ENCODE measurements around the gene UBE2QL1.

Gene UBE2QL1

GRCh38 chr5:6419340-6419852, 29.3 kb upstream of the UBE2QL1 start:
- Histone ChIP-seq H2AFZ (ENCODE audit: low read depth, low read length, severe bottlenecking) (no peak overlapping the region), H3K9me3 (ENCODE audit: insufficient read depth, low read length) (no peaks in the 10 kb centered on the region), H3K4me2 (ENCODE audit: low read depth, low read length, poor library complexity, severe bottlenecking) (no peak overlapping the region), H3K9me2 (replicated peaks; ENCODE audit: insufficient read depth, low read length) (no peaks in the 10 kb centered on the region), H3F3A (ENCODE audit: insufficient read depth) (no peaks in the 10 kb centered on the region), H3K36me3 (ENCODE audit: low read length) (no peaks in the 10 kb centered on the region), H3K79me2 (ENCODE audit: insufficient read depth, low read length) (no peaks in the 10 kb centered on the region), H4K20me1 (ENCODE audit: low read depth, low read length) (no peaks in the 10 kb centered on the region), H3K27me3 (ENCODE audit: low read length) (no peaks in the 10 kb centered on the region), H3K9ac (ENCODE audit: low read length) (no peak overlapping the region), H3K4me3 (ENCODE audit: insufficient read depth, low read length, poor library complexity, severe bottlenecking) (no peak overlapping the region), H3K27ac (ENCODE audit: low read depth, low read length) (no peak overlapping the region)
- no peak for TF ChIP-seq EZH2phosphoT487 (conservative IDR thresholded peaks at IDR 0.05; ENCODE audit: low read length)
- no peak for TF ChIP-seq CTCF (IDR thresholded peaks at IDR 0.05; ENCODE audit: insufficient read depth, low read length, poor library complexity, severe bottlenecking)

- Histone ChIP-seq H3F3A (ENCODE audit: insufficient read depth) (no peaks in the 10 kb centered on the region), H3K9me2 (replicated peaks; ENCODE audit: insufficient read depth, low read length) (no peaks in the 10 kb centered on the region), H3K9ac (ENCODE audit: low read length) (no peak overlapping the region), H4K20me1 (ENCODE audit: low read depth, low read length) (no peaks in the 10 kb centered on the region), H3K4me3 (ENCODE audit: insufficient read depth, low read length, poor library complexity, severe bottlenecking) (no peak overlapping the region), H3K36me3 (ENCODE audit: low read length) (no peaks in the 10 kb centered on the region), H3K9me3 (ENCODE audit: insufficient read depth, low read length) (no peaks in the 10 kb centered on the region), H3K4me2 (ENCODE audit: low read depth, low read length, poor library complexity, severe bottlenecking) (no peak overlapping the region), H3K27me3 (ENCODE audit: low read length) (no peaks in the 10 kb centered on the region), H3K79me2 (ENCODE audit: insufficient read depth, low read length) (no peaks in the 10 kb centered on the region), H3K27ac (ENCODE audit: low read depth, low read length) (no peak overlapping the region), H2AFZ (ENCODE audit: low read depth, low read length, severe bottlenecking) (no peak overlapping the region)
- TF ChIP-seq CTCF (IDR thresholded peaks at IDR 0.05; ENCODE audit: insufficient read depth, low read length, poor library complexity, severe bottlenecking) = no peak
Observed at GRCh38 chr5:6423327-6424109, 25.1 kb upstream of the UBE2QL1 start.

GRCh38 chr5:6424110-6424659, 24.5 kb upstream of the UBE2QL1 start:
- no peaks in the 10 kb centered on the region for H3K36me3 ChIP-seq (ENCODE audit: low read length)
- H4K20me1 ChIP-seq (ENCODE audit: low read depth, low read length) = no peaks in the 10 kb centered on the region
- TF ChIP-seq CTCF (IDR thresholded peaks at IDR 0.05; ENCODE audit: insufficient read depth, low read length, poor library complexity, severe bottlenecking) (no peak), EZH2phosphoT487 (conservative IDR thresholded peaks at IDR 0.05; ENCODE audit: low read length) (no peak)
- H3K9ac ChIP-seq (ENCODE audit: low read length) = no peak overlapping the region
- H2AFZ ChIP-seq (ENCODE audit: low read depth, low read length, severe bottlenecking) = no peak overlapping the region
- H3K9me2 ChIP-seq (replicated peaks; ENCODE audit: insufficient read depth, low read length) = no peaks in the 10 kb centered on the region
- H3K27me3 ChIP-seq (ENCODE audit: low read length) = no peaks in the 10 kb centered on the region
- H3K4me2 ChIP-seq (ENCODE audit: low read depth, low read length, poor library complexity, severe bottlenecking) = no peak overlapping the region
- H3K27ac ChIP-seq (ENCODE audit: low read depth, low read length) = no peak overlapping the region
- no peak overlapping the region for H3K4me3 ChIP-seq (ENCODE audit: insufficient read depth, low read length, poor library complexity, severe bottlenecking)
- no peaks in the 10 kb centered on the region for H3K79me2 ChIP-seq (ENCODE audit: insufficient read depth, low read length)
- H3K9me3 ChIP-seq (ENCODE audit: insufficient read depth, low read length) = no peaks in the 10 kb centered on the region
- H3F3A ChIP-seq (ENCODE audit: insufficient read depth) = no peaks in the 10 kb centered on the region

Data from SU-DHL-6 (cell line).